ENCODE measurements around the gene INPP4B.

DNA sequence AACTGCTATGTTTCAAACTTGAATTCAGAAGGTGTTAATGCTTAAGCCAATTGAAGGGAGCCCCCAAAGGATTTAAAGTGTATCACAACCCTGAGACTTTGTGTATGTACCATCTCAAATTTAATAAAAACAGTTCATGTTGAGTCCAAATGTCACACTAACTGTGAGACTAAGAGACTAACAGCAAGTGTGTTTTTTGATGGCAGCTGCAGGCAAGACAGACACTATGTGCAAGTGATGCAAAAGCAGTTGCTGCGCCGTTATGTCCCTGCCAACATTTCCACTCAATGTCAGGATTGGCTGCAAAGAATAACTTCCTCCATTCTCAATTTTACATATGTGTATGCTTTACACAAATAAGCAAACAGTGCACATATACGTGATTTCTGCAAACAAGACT is 615.1 kb downstream of the INPP4B start:
- TF ChIP-seq, protein P1, sequence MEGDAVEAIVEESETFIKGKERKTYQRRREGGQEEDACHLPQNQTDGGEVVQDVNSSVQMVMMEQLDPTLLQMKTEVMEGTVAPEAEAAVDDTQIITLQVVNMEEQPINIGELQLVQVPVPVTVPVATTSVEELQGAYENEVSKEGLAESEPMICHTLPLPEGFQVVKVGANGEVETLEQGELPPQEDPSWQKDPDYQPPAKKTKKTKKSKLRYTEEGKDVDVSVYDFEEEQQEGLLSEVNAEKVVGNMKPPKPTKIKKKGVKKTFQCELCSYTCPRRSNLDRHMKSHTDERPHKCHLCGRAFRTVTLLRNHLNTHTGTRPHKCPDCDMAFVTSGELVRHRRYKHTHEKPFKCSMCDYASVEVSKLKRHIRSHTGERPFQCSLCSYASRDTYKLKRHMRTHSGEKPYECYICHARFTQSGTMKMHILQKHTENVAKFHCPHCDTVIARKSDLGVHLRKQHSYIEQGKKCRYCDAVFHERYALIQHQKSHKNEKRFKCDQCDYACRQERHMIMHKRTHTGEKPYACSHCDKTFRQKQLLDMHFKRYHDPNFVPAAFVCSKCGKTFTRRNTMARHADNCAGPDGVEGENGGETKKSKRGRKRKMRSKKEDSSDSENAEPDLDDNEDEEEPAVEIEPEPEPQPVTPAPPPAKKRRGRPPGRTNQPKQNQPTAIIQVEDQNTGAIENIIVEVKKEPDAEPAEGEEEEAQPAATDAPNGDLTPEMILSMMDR (IDR thresholded peaks at IDR 0.05) = no peak
- no peak for TF ChIP-seq POLR2A (IDR thresholded peaks at IDR 0.05)

All from ovary (tissue), 3 donors.